NCI-H526 (cell line): ENCODE results near the gene KRTAP10-1.
"Not testable (repeated sequence)": the region's sequence is repeated elsewhere in the genome, so short reads cannot be mapped to it uniquely, and the experiment has no call there.

Experiments
- DNase-seq, 2 experiments: peaks; one replicate each; lab custom pipeline; 2025; lab: John Stamatoyannopoulos, UW

Gene KRTAP10-1

GRCh38 chr21:44569861-44570517, 30.0 kb upstream of the KRTAP10-1 start:
- no peak for DNase-seq

- no peak for DNase-seq
Observed at GRCh38 chr21:44568667-44569556, 28.9 kb upstream of the KRTAP10-1 start.

- no peak for DNase-seq
Observed at GRCh38 chr21:44568261-44568660, 28.3 kb upstream of the KRTAP10-1 start.

- no peak for DNase-seq
Observed at GRCh38 chr21:44567481-44568171, 27.6 kb upstream of the KRTAP10-1 start.

- DNase-seq, result no peak
Observed at GRCh38 chr21:44566403-44566802, 26.4 kb upstream of the KRTAP10-1 start.

GRCh38 chr21:44564886-44565598, 25.0 kb upstream of the KRTAP10-1 start:
- DNase-seq, result no peak

- DNase-seq, result no peak
Observed at GRCh38 chr21:44564099-44564498, 24.1 kb upstream of the KRTAP10-1 start.

GRCh38 chr21:44558695-44559094, 18.7 kb upstream of the KRTAP10-1 start, which contains the start of gene KRTAP10-3:
Gene KRTAP10-3, minus strand, starts transcription at chr21:44558795. Its CDS starts 80 bp downstream, at chr21:44558715.
- no peak for DNase-seq

- DNase-seq, result not testable (repeated sequence)
Observed at GRCh38 chr21:44558329-44558675, 18.3 kb upstream of the KRTAP10-1 start.

- no peak for DNase-seq
Observed at GRCh38 chr21:44557491-44558328, 17.7 kb upstream of the KRTAP10-1 start.

- DNase-seq, result no peak
Observed at GRCh38 chr21:44556879-44557278, 16.9 kb upstream of the KRTAP10-1 start.

GRCh38 chr21:44555200-44555875, 15.3 kb upstream of the KRTAP10-1 start:
- DNase-seq, result no peak

GRCh38 chr21:44552681-44553080, 12.7 kb upstream of the KRTAP10-1 start:
- no peak for DNase-seq

GRCh38 chr21:44552136-44552535, 12.1 kb upstream of the KRTAP10-1 start:
- DNase-seq, result no peak

GRCh38 chr21:44551340-44551961, 11.5 kb upstream of the KRTAP10-1 start, which contains the start of gene KRTAP10-2:
Gene KRTAP10-2, minus strand, starts transcription at chr21:44551505. Its CDS starts 47 bp downstream, at chr21:44551458.
- no peak for DNase-seq

GRCh38 chr21:44550807-44551206, 10.8 kb upstream of the KRTAP10-1 start:
- no peak for DNase-seq

GRCh38 chr21:44550285-44550684, 10.3 kb upstream of the KRTAP10-1 start:
- not testable (repeated sequence) for DNase-seq

GRCh38 chr21:44549525-44550211, 9.7 kb upstream of the KRTAP10-1 start:
- DNase-seq, result no peak

- no peak for DNase-seq
Observed at GRCh38 chr21:44548922-44549321, 8.9 kb upstream of the KRTAP10-1 start.
